NCI-H2196 (cell line): ENCODE measurements around the gene ASB1.
"Not testable (repeated sequence)": the region's sequence is repeated elsewhere in the genome, so short reads cannot be mapped to it uniquely, and the experiment has no call there.

Source experiments
- DNase-seq: peaks from one replicate; lab custom pipeline; 2025; ENCODE audit not compliant: unreplicated experiment; lab: John Stamatoyannopoulos, UW

The ASB1 gene

DNA sequence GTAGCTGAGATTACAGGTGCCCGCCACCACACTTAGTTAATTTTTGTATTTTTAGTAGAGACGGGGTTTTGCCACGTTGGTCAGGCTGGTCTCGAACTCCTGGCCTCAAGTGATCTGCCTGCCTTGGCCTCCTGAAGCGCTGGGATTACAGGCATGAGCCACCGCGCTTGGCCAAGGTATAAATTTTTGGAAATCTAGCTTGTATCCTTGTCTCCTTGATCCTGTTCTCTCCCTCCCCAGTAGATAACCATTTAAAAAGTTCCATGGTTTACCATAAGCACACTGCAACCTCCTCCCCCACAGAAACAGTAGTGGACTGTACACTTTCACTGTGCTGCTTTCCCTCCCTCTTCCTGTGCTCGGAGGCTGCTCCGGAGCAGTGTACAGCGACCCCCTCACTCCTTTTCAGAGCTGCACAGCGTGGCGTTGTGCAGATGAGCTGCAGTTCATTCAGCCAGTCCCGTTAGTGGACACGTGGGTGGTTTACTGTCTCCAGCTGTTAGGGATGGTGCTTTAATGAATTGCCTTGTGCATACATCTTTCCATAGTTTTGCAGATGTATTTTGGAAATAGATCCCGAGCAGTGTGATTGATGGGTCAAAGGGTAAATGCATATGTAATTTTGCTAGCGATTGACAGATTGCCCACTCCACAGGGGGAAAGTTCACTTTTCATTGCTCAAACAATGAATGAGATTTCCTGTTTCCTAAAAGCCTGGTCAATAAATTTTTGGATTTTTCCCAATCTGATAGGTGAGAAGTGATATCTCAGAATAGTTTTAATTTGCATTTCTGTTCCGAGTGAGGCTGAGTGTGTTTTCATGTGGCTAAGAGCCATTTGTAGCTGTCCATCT, 14.8 kb downstream of the ASB1 start:
- DNase-seq: no peak

- not testable (repeated sequence) for DNase-seq
These were observed 15.5 kb downstream of the ASB1 start for GRCh38 chr2:238442257-238442656.

- no peak for DNase-seq
These were observed 17.5 kb downstream of the ASB1 start for GRCh38 chr2:238444242-238444641.

DNA sequence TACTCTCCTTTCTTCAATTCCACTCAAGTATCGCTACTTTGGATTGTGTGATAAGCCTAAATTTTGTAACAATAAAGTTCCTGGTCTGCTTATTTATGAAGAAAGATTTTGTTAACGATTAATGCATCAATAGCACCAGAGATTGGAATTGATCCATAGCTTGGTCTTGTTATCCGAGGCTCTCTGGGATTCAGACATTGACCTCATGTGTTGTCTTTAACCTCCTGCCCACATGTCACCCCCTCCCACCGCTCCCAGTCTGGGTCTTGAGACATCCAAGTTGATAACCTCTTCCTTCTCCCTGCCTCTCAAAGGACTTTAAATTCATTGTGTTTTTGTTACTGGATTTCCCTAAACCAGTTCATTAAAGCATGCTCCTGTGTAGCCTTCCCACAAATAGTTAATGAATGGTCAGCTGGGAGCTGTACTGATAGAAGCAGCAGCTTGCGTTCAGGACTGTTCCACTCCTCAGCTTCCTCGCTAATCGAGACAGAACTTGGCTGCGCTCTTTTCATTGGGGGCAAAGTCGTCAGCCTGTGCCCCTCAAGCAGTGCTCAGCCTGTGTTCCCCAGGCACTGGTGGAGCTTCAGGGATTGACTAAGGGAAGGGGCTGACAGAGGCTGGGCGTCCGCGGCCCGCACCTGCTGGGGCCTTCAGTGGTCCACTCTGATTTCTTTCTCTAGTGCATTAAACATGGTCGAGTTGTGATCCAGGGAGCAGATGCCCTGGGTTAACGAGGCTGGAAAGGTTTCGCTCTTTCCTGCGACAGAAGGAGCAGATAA, 18.9 kb downstream of the ASB1 start:
- no peak for DNase-seq

GRCh38 chr2:238446371-238446770, 19.6 kb downstream of the ASB1 start:
- DNase-seq: no peak

DNA sequence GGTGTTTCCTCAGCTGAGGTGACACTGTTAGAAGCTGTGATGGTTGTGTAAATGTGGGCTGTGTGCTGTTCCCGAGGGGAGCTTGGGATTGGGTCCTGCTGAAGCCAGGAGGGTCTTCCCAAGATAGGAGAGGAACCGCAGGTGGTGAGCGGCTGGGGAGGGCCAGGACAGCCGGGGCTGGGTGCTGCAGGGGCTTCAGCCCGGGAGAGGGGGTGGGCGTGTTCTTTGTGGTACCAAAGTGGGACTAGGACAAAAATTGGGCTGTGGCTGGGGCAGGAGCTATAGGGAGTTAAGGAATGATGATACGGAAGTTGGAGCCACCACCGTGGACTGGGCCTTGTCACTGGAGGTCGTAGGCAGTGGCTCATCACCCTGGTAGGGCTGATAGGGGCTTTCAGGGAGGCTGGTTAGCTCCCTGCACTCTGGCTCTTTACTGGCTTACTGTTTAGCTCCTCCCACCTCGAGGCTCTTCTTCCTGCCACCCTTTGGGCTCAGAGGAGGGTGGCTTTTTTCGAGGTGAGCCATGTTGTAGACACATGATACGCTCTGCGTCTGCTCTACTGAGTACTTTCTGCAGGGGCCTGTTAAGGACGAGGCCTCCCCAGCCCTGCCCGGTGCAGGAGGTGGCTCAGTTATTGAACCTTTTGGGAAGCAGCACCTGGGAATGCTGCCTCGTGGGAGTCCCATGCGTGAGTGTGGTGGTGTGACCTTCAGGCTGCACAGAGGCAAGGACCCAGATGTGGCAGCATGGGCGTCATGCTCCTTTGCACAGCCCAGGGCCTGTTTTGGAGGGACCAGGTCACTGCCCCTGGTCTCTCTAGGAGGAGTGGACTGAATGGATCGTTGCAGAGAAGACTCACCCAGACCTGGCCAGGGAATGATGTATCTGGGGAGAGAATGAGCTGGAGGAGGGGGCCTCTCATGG, 21.6 kb downstream of the ASB1 start:
- no peak for DNase-seq

DNA sequence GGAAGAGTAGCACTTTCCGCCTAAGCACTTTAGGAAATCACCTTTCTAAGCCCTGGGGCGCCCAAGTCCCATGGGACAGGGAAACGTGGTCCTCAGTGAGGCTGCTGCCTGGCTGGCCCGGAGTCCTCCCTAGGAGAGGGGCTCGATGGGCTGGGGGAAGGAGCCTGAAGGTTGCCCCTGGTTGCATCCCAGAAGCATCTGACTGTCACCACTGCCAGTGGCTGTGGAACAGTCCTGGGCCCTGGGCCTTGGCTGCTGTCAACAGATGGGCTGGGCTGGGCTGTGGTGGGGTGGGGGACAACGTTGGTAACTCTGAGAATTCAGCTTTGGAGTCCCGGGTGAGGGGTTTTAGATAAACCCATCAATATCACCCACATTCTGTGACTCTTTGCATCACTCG, 22.5 kb downstream of the ASB1 start:
- no peak for DNase-seq

GRCh38 chr2:238449909-238450417, 23.2 kb downstream of the ASB1 start:
- DNase-seq: peak; percentile 12

DNA sequence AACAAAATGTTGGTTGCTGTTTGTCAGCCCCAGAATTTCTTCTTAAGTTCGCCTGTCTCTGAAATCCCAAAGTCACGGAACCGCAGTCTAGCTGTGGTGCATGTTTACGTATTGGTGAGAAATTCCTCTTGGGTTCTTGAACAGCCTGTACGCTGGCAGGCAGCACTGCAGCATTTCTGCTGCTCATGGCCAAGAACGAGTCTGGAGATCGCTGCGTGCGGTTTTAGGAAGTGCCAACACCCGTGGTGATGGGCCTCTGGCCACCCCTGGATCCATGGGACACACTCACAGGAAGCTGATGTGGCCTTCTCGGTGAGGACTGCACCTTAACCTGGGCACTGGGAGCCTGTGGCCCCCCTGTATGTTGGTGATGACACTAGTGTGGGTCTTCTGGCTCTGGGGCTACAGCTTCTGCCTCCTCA, 23.7 kb downstream of the ASB1 start:
- no peak for DNase-seq

DNA sequence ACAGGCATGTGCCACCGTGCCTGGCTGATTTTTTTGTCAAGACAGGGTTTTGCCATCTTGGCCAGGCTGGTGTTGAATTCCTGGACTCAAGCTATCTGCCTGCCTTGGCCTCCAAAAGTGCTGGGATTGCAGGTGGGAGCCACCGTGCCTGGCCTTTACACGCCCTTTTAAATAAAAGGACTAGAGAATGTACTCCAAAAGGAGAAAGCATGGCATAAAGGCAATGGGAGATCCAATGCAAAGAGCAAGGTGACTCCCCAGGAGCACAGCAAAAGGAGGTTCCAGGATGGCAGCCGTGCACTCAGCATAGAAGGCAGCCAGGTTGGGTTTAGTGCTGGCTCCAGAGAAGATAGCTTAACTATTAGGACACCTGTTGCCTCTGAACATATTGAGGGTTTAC, 27.1 kb downstream of the ASB1 start:
- no peak for DNase-seq

GRCh38 chr2:238456449-238456848, 29.7 kb downstream of the ASB1 start:
- DNase-seq: no peak

DNA sequence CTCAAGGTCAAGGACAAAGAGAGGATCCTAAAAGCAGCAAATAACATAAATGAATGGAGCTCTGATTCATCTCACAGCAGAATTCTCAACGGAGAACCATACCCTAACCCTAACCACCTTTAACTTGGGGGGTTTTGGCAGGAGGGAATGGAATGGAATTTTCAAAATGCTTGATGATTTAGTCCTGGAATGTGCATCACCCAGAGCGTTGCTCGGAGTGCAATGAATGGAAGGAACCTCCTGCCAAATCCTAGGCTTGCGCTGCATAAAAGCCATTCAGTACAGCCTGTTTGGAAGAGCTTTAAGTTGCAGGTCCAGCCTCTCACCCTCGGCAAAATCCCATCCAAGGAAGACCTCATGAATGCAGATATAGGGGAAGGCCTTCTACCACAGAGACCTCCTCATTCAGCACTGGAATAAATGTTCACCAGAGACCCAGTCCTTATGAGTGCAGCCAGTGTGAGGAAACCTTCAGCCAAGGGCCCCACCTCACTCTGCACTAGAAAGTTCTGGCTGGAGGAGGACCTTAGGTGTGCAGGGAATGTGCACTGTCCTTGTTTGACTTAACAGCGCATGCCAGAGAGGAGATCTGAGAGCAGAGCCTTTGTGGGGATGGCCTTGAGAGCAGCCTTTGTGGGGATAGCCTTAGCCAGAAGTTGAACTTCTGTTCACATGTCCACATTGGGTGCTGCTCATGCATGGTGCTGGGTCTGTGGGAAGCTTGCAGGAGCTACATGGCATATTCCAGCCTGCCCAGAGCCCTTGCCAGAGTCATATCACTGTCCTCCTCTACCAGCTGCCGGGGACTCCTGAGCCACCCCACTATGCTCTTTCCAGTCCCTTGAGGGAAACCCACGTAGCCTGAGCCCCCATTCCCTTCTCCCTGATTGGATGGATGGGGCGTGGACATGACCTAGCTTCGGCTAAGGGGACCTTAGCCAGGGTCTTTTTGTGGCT, 30.5 kb downstream of the ASB1 start:
- DNase-seq: no peak

DNA sequence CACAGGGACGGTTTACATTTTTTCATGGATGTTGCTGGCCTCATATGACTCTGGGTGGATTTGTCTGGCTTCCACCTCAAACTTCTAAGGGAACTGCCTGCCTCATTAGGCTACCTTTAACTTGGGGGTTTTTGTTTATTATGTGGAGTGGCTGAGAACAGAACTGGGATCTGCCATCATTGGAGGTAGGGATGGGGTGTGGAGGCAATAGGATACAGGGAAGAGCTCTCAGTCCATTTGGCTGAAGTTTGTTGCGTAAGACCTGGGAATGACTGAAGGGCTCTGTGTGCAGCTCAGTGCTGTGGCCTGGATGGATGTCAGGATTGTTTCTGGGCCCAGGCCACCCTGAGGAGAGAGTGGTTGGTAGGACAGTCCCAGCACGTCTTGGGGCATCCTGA, 31.2 kb downstream of the ASB1 start:
- no peak for DNase-seq

- no peak for DNase-seq
These were observed 31.9 kb downstream of the ASB1 start for GRCh38 chr2:238458651-238459050.

- DNase-seq: peak; percentile 84
These were observed 32.4 kb downstream of the ASB1 start for GRCh38 chr2:238459081-238459629.

- no peak for DNase-seq
These were observed 34.3 kb downstream of the ASB1 start for GRCh38 chr2:238461051-238461450.

DNA sequence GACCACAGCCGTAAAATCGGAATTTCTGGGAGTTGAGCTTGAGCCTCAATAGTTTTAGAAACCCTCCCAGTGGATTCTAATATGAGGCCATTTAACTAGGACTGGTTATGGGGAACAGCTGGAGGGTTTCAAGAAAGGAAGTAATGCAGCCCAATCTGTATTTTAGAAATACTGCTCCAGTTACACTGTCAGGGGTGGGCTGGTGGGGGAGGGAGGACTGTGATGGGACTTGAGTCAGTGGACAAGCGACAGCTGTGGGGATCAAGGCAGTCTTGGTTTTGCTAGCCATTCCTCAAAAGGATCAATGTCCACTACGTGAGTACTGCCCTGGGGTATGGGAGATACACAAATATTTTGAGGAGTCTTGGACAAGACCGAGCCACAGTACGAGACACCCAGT, 34.8 kb downstream of the ASB1 start:
- no peak for DNase-seq

GRCh38 chr2:238461916-238462315, 35.2 kb downstream of the ASB1 start:
- no peak for DNase-seq

DNA sequence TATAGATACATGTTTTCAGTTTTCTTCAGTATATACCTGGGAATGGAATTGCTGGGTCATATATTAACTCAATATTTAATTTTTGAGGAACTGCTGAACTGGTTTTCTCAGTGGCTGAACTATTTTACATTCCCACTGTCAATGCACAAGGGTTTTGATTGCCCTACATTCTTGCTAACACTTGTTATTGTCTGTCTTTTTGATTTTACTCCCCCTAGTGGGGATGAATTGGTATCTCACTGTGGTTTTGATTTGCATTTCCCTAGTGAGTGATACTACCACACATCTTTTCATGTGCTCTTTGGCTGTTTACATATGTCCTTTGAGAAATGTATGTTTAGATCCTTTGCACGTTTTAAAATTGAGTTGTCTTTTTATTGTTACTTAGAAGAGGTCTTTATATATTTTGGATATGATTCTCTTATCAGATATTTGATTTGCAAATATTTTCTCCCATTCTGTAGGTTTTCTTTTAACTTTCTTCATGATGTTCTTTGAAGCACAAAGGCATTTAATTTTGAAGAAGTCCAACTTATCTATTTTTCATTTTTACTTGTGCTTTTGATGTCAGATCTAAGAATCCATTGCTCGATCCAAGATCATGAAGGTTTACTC, 36.2 kb downstream of the ASB1 start:
- DNase-seq: peak; percentile 51
